ENCODE measurements around the gene SIGLEC1.

DNA sequence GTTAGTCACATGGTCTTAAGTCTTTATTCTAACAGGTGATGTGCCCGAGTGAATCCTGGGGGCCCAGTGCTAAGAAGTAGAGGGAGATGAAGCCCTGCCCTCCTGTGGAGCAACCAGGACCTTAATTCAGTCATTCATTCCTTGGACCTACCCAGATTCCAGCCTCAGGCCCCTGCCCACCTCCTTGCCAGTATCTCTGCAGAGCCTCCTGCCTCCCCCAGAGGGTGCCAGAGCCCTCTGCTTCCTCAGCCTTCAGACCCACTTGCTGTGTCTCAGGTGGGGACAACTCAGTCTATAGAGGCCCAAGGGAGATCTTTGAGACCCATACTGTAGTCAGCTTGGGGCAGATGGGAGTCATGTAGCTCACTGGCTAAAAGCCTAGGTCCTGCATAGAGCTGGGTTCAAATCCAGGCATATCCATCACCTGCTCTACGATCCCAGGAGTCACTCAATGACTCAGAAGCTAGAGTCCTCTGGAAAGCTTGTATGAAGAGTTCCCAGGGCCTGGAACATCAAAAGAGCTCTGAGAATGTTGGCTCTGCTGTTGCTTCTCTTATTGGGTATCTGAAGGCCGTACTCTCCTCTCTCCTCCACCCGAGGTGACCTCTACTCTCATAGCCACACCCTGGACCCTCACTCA, 3.9 kb upstream of the SIGLEC1 start:
- TF ChIP-seq GATA2 (IDR thresholded peaks at IDR 0.05; ENCODE audit: low read depth, low read length) (no peak), GATA3 (IDR thresholded peaks at IDR 0.05; ENCODE audit: low read depth, low read length) (no peak)

Data from SH-SY5Y (cell line).